ENCODE measurements around the gene FAM117B.
"Not testable (repeated sequence)": the region's sequence is repeated elsewhere in the genome, so short reads cannot be mapped to it uniquely, and the experiment has no call there.

The FAM117B gene

GRCh38 chr2:202636213-202636513 lies 1.4 kb downstream of the FAM117B start:
- DNase-seq (ENCODE audit: low read depth in 1 of 2, low spot score in 1 of 2), result no peak

GRCh38 chr2:202638721-202639120 lies 4.0 kb downstream of the FAM117B start:
- no peak for DNase-seq (ENCODE audit: low read depth in 1 of 2, low spot score in 1 of 2)

- DNase-seq (ENCODE audit: low read depth in 1 of 2, low spot score in 1 of 2), result no peak
Observed at GRCh38 chr2:202639231-202639630, 4.5 kb downstream of the FAM117B start.

- DNase-seq (ENCODE audit: low read depth in 1 of 2, low spot score in 1 of 2), result no peak
Observed at GRCh38 chr2:202642567-202642966, 7.8 kb downstream of the FAM117B start.

- DNase-seq (ENCODE audit: low read depth in 1 of 2, low spot score in 1 of 2), result no peak
Observed at GRCh38 chr2:202643012-202643858, 8.5 kb downstream of the FAM117B start.

- DNase-seq (ENCODE audit: low read depth in 1 of 2, low spot score in 1 of 2), result no peak
Observed at GRCh38 chr2:202652119-202652518, 17.4 kb downstream of the FAM117B start.

GRCh38 chr2:202653890-202654289 lies 19.1 kb downstream of the FAM117B start:
- DNase-seq (ENCODE audit: low read depth in 1 of 2, low spot score in 1 of 2), result no peak

GRCh38 chr2:202657876-202658275 lies 23.1 kb downstream of the FAM117B start:
- DNase-seq (ENCODE audit: low read depth in 1 of 2, low spot score in 1 of 2), result no peak

- DNase-seq (ENCODE audit: low read depth in 1 of 2, low spot score in 1 of 2), result no peak
Observed at GRCh38 chr2:202660796-202661195, 26.0 kb downstream of the FAM117B start.

- no peak for DNase-seq (ENCODE audit: low read depth in 1 of 2, low spot score in 1 of 2)
Observed at GRCh38 chr2:202669841-202670240, 35.1 kb downstream of the FAM117B start.

GRCh38 chr2:202671317-202672035 lies 36.7 kb downstream of the FAM117B start:
- no peak for DNase-seq (ENCODE audit: low read depth in 1 of 2, low spot score in 1 of 2)

GRCh38 chr2:202675097-202675496 lies 40.3 kb downstream of the FAM117B start:
- DNase-seq (ENCODE audit: low read depth in 1 of 2, low spot score in 1 of 2), result not testable (repeated sequence)

- DNase-seq (ENCODE audit: low read depth in 1 of 2, low spot score in 1 of 2), result no peak
Observed at GRCh38 chr2:202679980-202680379, 45.2 kb downstream of the FAM117B start.

- DNase-seq (ENCODE audit: low read depth in 1 of 2, low spot score in 1 of 2), result no peak
Observed at GRCh38 chr2:202680512-202680911, 45.7 kb downstream of the FAM117B start.

- DNase-seq (ENCODE audit: low read depth in 1 of 2, low spot score in 1 of 2), result no peak
Observed at GRCh38 chr2:202681688-202682205, 47.0 kb downstream of the FAM117B start.

GRCh38 chr2:202682274-202682673 lies 47.5 kb downstream of the FAM117B start:
- DNase-seq (ENCODE audit: low read depth in 1 of 2, low spot score in 1 of 2), result no peak

GRCh38 chr2:202687276-202687675 lies 52.5 kb downstream of the FAM117B start:
- no peak for DNase-seq (ENCODE audit: low read depth in 1 of 2, low spot score in 1 of 2)

GRCh38 chr2:202689459-202689858 lies 54.7 kb downstream of the FAM117B start:
- no peak for DNase-seq (ENCODE audit: low read depth in 1 of 2, low spot score in 1 of 2)

GRCh38 chr2:202689898-202690297 lies 55.1 kb downstream of the FAM117B start:
- DNase-seq (ENCODE audit: low read depth in 1 of 2, low spot score in 1 of 2), result no peak

- DNase-seq (ENCODE audit: low read depth in 1 of 2, low spot score in 1 of 2), result no peak
Observed at GRCh38 chr2:202690321-202690900, 55.6 kb downstream of the FAM117B start.

GRCh38 chr2:202693503-202693902 lies 58.7 kb downstream of the FAM117B start:
- no peak for DNase-seq (ENCODE audit: low read depth in 1 of 2, low spot score in 1 of 2)

- no peak for DNase-seq (ENCODE audit: low read depth in 1 of 2, low spot score in 1 of 2)
Observed at GRCh38 chr2:202695166-202695565, 60.4 kb downstream of the FAM117B start.
